Endothelial cell of umbilical vein (primary cell): ENCODE data around the gene KLF13. TPM values are rescaled to one million over a fixed set of nuclear protein-coding genes. Genes with fewer than 3 reads are reported as not detected.

ENCODE experiments used
- BruUV-seq: library from RNA; stranded (reverse); fragments of 400-500 nt; replicated peaks from 2 replicates; lab custom pipeline; 2021; lab: Mats Ljungman, UMichigan
- CTCF ChIA-PET: fragments of 300-600, 350-600 bp; sonication (Branson Sonifier 250); formaldehyde crosslinking; loops from one replicate; lab custom pipeline; 2021; ENCODE audit warnings: antibody characterized with exemption, inconsistent platforms; lab: Charles Lee
- POLR2A ChIA-PET: fragments of 300-600, 350-600 bp; sonication (Branson Sonifier 250); formaldehyde crosslinking; loops from one replicate; lab custom pipeline; 2021; ENCODE audit warnings: antibody characterized with exemption, inconsistent platforms; lab: Charles Lee
- DNase-seq: peaks from one replicate; pipeline ENCODE4 v3.0.0-alpha.2; 2011; ENCODE audit warnings: low read depth, low spot score
- FAIRE-seq: peaks from 2 replicates; lab custom pipeline; 2011; peaks lifted over from hg19 to GRCh38; lab: Jason Lieb, UNC
- H2AFZ ChIP-seq: 2 replicates; pipeline ENCODE4 v1.6.0; 2012; ENCODE audit warnings: low read depth, low read length, control low read depth, inconsistent platforms
- H3K27ac ChIP-seq: 2 replicates; pipeline ENCODE4 v1.5.1; 2011; ENCODE audit warnings: low read depth, mild to moderate bottlenecking, control low read depth, low read length, moderate library complexity; ENCODE audit not compliant: insufficient read depth
- H3K27me3 ChIP-seq, 2 experiments: 2 replicates each; pipeline versions ENCODE4 v1.6.0 to v1.6.1; 2011; ENCODE audit warnings: low read length in 2 of 2, mixed read lengths in 1 of 2; ENCODE audit not compliant: control insufficient read depth in 2 of 2, insufficient read depth in 2 of 2
- H3K36me3 ChIP-seq, 2 experiments: 2 replicates in 1 of 2; 3 replicates in 1 of 2; pipeline ENCODE4 v1.5.1; 2011; ENCODE audit warnings: low read length in 2 of 2, mild to moderate bottlenecking in 1 of 2, moderate library complexity in 1 of 2; ENCODE audit not compliant: control insufficient read depth in 2 of 2, insufficient read depth in 2 of 2; ENCODE audit errors: extremely low read depth in 1 of 2
- H3K4me1 ChIP-seq: 3 replicates; pipeline ENCODE4 v1.5.1; 2011; ENCODE audit warnings: mild to moderate bottlenecking, low read length; ENCODE audit not compliant: control insufficient read depth, insufficient read depth; ENCODE audit errors: extremely low read depth
- H3K4me2 ChIP-seq: 2 replicates; pipeline ENCODE4 v1.6.1; 2011; ENCODE audit warnings: low read length, control low read depth, mixed read lengths; ENCODE audit not compliant: insufficient read depth
- H3K4me3 ChIP-seq, 3 experiments: fragments of 200-600 bp in 1 of 3; sonication (generic), shearing (Covaris generic) in 1 of 3; replicated peaks in 1 of 3; 2 replicates each; pipeline ENCODE4 v1.5.1; 2011 to 2016; ENCODE audit warnings: control low read depth in 3 of 3, low read length in 3 of 3, mild to moderate bottlenecking in 2 of 3, inconsistent platforms in 1 of 3, low read depth in 1 of 3, moderate library complexity in 1 of 3; ENCODE audit not compliant: insufficient read depth in 1 of 3
- H3K79me2 ChIP-seq: 2 replicates; pipeline ENCODE4 v1.6.0; 2012; ENCODE audit warnings: low read length, inconsistent platforms; ENCODE audit not compliant: control insufficient read depth, insufficient read depth
- H3K9ac ChIP-seq: replicated peaks from 2 replicates; pipeline ENCODE3; 2011; ENCODE audit warnings: low read length, control low read depth; ENCODE audit not compliant: insufficient read depth; ENCODE audit errors: extremely low read depth
- H3K9me1 ChIP-seq: replicated peaks from 3 replicates; pipeline ENCODE4 v1.6.0; 2011; ENCODE audit warnings: mild to moderate bottlenecking, low read length; ENCODE audit not compliant: control insufficient read depth, insufficient read depth; ENCODE audit errors: extremely low read depth
- H3K9me3 ChIP-seq: replicated peaks from 2 replicates; pipeline ENCODE4 v1.5.1; 2012; ENCODE audit warnings: low read length, inconsistent platforms; ENCODE audit not compliant: control insufficient read depth, insufficient read depth
- H4K20me1 ChIP-seq: replicated peaks from 2 replicates; pipeline ENCODE3; 2011; ENCODE audit warnings: mild to moderate bottlenecking, low read length; ENCODE audit not compliant: control insufficient read depth, insufficient read depth; ENCODE audit errors: extremely low read depth
- EZH2 ChIP-seq: IDR thresholded peaks from 2 replicates; pipeline ENCODE4 v1.6.1; 2012; ENCODE audit warnings: borderline replicate concordance, low read depth, mild to moderate bottlenecking, moderate library complexity, low read length, inconsistent platforms; ENCODE audit not compliant: severe bottlenecking
- FOS ChIP-seq: IDR thresholded peaks from 2 replicates; pipeline ENCODE4 v1.6.1; 2011; ENCODE audit warnings: mild to moderate bottlenecking, low read length, moderate library complexity, borderline replicate concordance; ENCODE audit not compliant: insufficient read depth
- GATA2 ChIP-seq: IDR thresholded peaks from 2 replicates; pipeline ENCODE4 v1.7.0; 2011; ENCODE audit warnings: low read depth, mild to moderate bottlenecking, moderate library complexity, mixed read lengths, low read length; ENCODE audit not compliant: insufficient read length, insufficient read depth
- JUN ChIP-seq: IDR thresholded peaks from 2 replicates; pipeline ENCODE4 v1.6.1; 2011; ENCODE audit warnings: borderline replicate concordance, low read depth; ENCODE audit not compliant: insufficient read length, insufficient read depth
- MAX ChIP-seq: IDR thresholded peaks from 2 replicates; pipeline ENCODE4 v1.6.1; 2011; ENCODE audit not compliant: insufficient read depth, insufficient read length
- MYC ChIP-seq: IDR thresholded peaks from one replicate; pipeline ENCODE4 v1.6.1; 2011; ENCODE audit warnings: mild to moderate bottlenecking, low read depth, low read length
- POLR2A ChIP-seq: IDR thresholded peaks from 2 replicates; pipeline ENCODE4 v1.6.1; 2012; ENCODE audit warnings: low read depth, mild to moderate bottlenecking, control low read depth, low read length
- POLR2AphosphoS5 ChIP-seq: IDR thresholded peaks from 2 replicates; pipeline ENCODE4 v1.6.1; 2012; ENCODE audit warnings: low read depth, mild to moderate bottlenecking, control low read depth, low read length, moderate library complexity; ENCODE audit not compliant: insufficient read depth
- dilution Hi-C: fragments of 300-500 bp; cut with MboI; formaldehyde crosslinking; loops from one replicate; pipeline ENCODE4 v1.15.0; 2019; ENCODE audit warnings: low sequenced_read_pairs; ENCODE audit not compliant: extremely low pct_ligation_motif_present
- intact Hi-C: fragments of 100-400 bp; cut with micrococcal nuclease; formaldehyde crosslinking; loops from one replicate; pipeline ENCODE4 v1.10.0; 2022
- polyA plus RNA-seq, 4 experiments: library from polyadenylated mRNA; depleted of rRNA in 3 of 4; stranded (reverse) in 3 of 4; unstranded in 1 of 4; fragments of >200 nt; gene quantifications; 2 replicates each; pipeline versions ENCODE4 v1.2.1 to v1.2.3, GENCODE V29; 2011 to 2012; ENCODE audit warnings: missing spikeins in 1 of 4
- total RNA-seq: library from RNA; stranded (reverse); gene quantifications from 2 replicates; pipeline ENCODE4 v1.2.3, GENCODE V29; 2021
- TF ChIP-seq, protein P1 (sequence below), 2 donors: IDR thresholded peaks; 1 replicate in 1 of 2; 2 replicates in 1 of 2; pipeline ENCODE4 v1.5.1; 2011; ENCODE audit warnings: low read length in 2 of 2, mild to moderate bottlenecking in 2 of 2, moderate library complexity in 2 of 2, control low read depth in 1 of 2, inconsistent platforms in 1 of 2, low read depth in 1 of 2; ENCODE audit not compliant: insufficient read depth in 1 of 2; ENCODE audit errors: extremely low read depth in 1 of 2

KLF13 gene
- total and polyA plus RNA-seq, 2 donors (not counting 3 experiments of a cell fraction or from before 2014, with no cell fraction given) = 10.1 to 31.9 TPM

GRCh38 chr15:31313223-31313622, 13.4 kb upstream of the KLF13 start:
- Histone ChIP-seq H3K4me3 (no peak overlapping the region), H3K27ac (no peak overlapping the region), H3K36me3 (no peaks in the 10 kb centered on the region), H3K4me1 (no peaks in the 10 kb centered on the region), H3K79me2 (no peaks in the 10 kb centered on the region), H3K27me3 (no peaks in the 10 kb centered on the region), H2AFZ (no peak overlapping the region), H4K20me1 (no peaks in the 10 kb centered on the region), H3K4me2 (no peak overlapping the region), H3K9me3 (no peaks in the 10 kb centered on the region), H3K9me1 (no peaks in the 10 kb centered on the region), H3K9ac (no peak overlapping the region)
- FAIRE-seq = no peak
- intact Hi-C loops = no loop called here
- TF ChIP-seq FOS = no peak
- TF ChIP-seq MAX = no peak
- TF ChIP-seq MYC = no peak
- no peak for TF ChIP-seq POLR2AphosphoS5
- TF ChIP-seq JUN = no peak
- TF ChIP-seq, protein P1, sequence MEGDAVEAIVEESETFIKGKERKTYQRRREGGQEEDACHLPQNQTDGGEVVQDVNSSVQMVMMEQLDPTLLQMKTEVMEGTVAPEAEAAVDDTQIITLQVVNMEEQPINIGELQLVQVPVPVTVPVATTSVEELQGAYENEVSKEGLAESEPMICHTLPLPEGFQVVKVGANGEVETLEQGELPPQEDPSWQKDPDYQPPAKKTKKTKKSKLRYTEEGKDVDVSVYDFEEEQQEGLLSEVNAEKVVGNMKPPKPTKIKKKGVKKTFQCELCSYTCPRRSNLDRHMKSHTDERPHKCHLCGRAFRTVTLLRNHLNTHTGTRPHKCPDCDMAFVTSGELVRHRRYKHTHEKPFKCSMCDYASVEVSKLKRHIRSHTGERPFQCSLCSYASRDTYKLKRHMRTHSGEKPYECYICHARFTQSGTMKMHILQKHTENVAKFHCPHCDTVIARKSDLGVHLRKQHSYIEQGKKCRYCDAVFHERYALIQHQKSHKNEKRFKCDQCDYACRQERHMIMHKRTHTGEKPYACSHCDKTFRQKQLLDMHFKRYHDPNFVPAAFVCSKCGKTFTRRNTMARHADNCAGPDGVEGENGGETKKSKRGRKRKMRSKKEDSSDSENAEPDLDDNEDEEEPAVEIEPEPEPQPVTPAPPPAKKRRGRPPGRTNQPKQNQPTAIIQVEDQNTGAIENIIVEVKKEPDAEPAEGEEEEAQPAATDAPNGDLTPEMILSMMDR (IDR thresholded peaks at IDR 0.05; ENCODE audit: extremely low read depth in 1 of 2, insufficient read depth in 1 of 2, low read depth in 1 of 2, low read length in 2 of 2) = no peak
- TF ChIP-seq GATA2 = no peak
- TF ChIP-seq POLR2A = no peak
- TF ChIP-seq EZH2 = no peak
- ChIA-PET POLR2A (no interaction called here), CTCF (interaction anchor here (1.4 to 1.7 kb wide), 2 partner anchors 9 to 10 kb away, joined by 3 read pairs; no protein-coding TSS in a partner anchor)
- no peak for DNase-seq
- dilution Hi-C loops = loop anchor here (25.0 kb wide), 1 partner anchor 101 kb away; no protein-coding TSS in a partner anchor
- no TSS peak for BruUV-seq
